NCI-H2227 treated with DMSO at 0.1 percent for 48 hours (cell line): ENCODE results near the gene SELENOP.

ENCODE experiments used
- DNase-seq: peaks from one replicate; lab custom pipeline; 2025; lab: John Stamatoyannopoulos, UW

SELENOP gene

DNA sequence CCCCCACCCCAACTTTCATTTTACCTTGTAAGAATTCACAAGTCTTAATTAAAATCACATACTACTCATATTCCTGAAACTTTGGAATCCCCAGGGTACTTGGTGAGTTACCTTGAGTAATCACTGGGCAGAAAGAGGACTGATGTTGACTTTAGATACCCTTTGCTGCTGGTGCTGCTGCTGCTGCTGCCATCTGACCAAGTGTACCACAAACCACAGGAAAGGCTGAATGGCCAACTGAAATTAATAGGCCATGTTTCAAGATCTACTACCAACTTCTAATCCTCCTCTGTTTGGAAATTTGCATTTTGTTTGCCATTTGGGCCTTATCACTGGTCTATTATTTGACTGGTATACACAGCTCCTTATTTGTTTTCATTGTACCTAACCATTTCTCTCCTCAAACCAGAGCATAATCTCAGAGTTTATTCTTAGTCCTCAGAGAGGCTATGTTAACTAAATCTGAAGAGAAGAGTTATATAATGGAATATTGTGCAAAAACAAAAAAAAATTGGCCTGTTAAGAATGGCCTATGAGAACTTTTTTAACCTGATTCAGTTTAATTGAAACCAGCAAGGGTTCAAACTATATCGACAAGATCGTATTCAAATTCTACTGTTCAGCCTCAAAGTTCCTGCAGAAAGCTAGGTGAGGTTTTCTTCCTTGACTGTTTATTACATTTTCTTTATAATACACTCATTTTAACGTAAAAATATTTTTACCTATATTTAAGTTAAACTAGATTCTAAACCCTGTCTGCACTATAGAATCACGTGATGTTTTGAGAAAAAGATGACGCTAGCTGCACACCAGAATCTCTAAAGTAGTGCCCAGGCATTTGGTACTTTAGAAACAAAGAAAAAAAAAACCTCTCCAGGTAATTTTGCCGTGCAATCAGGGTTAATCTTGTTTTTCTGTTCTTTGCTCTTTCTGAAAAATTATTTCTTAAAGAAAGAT, 13.1 kb downstream of the SELENOP start:
- DNase-seq, result no peak

DNA sequence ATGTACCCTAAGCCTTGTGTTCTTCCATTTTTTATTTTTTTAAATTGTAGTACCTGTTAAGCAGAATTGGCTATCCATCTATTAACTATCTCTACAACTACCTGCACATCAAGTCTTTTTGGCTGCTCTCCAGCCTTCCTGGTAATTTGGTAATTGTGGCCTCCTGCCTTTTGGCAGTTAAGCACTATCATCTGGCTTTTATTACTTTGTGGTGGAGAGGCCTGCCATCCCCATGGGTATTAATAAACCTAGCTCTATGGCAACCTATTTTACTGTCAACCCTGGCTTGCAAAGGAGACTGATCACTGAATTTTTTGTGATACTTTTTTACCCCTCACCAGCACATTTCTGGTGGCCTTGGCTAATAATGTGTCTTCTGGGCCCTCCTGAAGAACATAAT, 20.5 kb downstream of the SELENOP start:
- DNase-seq, result no peak

DNA sequence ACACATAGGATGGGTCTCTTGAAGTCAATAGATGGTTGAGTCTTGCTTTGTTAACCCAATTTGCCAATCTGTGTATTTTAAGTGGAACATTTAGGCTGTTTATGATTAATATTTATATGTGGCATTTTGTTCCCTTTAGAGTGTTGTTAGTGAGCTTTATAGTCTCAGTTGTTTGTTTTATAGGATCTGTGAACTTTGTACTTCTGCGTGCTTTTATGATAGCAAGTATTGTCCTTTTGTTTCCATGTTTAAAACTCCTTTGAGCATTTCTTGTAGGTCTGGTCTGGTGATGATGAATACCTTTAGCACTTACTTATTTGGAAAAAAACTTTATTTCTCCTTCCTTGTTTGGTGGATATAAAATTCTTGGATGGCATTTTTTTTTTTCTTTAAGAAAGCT, 23.8 kb downstream of the SELENOP start:
- DNase-seq, result no peak

DNA sequence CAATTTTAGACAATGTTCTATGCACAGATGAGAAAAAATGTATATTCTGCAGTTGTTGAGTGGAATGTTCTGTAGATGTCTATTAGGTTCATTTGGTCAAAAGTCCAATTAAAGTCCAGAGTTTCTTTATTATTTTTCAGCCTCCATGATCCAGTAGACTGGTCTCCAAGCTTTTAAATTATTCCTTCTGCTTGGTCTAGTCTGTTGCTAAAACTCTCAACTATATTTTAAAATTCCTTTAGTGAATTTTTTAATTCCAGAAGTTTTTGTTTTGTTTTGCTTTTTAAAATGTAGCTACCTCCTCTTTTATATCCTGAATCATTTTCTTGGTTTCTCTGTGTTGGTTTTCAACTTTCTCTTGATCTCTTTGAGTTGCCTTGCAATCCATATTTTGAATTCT, 24.6 kb downstream of the SELENOP start:
- no peak for DNase-seq

DNA sequence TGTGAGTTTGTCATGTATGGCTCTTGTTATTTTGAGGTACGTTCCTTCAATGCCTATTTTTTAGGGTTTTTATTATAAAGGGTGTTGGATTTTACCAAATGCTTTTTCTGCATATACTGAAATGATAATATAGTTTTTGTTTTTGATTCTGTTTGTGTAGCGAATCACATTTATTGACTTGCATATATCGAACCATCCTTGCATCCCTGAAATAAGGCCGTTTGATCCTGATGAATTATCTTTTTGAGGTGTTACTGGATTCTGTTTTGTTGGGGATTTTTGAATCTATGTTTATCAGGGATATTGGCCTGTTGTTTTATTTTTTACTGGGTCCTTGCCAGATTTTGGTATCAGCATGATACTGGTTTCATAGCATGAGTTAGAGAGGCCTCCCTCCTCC, 25.9 kb downstream of the SELENOP start:
- DNase-seq, result no peak

DNA sequence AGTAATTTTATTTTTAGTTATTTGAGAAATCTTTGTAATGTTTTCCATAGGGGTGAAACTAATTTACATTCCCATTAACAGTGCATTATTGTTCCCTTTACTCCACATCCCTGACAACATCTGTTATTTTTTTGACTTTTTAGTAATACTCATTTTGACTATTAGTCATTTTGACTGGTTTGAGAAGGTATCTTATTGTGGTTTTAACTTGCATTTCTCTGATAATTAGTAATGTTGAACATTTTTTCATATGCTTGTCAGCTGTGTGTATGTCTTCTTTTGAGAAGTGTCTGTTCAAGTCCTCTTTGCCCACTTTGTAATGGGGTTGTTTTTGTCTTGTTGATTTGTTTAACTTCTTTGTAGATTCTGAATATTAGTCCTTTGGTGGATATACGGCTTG, 27.6 kb downstream of the SELENOP start:
- DNase-seq, result no peak

DNA sequence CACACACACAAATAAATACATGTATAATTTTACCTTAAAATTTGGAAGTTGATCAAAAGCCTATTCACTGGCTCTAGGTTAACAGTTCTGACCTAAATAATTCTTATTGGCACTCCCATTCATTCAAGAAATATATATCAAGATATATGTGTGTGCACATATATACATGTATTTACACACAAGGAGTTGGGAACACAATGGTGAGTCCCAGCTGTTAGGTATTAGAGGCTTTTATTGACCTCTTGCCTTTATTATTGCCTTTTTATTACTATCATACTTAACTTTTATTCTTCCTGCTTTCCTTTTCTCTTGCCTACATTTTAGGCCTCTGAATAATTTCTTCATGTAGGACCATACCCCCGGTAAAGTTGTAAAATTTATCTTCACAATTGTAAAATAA, 30.1 kb downstream of the SELENOP start:
- DNase-seq, result no peak

DNA sequence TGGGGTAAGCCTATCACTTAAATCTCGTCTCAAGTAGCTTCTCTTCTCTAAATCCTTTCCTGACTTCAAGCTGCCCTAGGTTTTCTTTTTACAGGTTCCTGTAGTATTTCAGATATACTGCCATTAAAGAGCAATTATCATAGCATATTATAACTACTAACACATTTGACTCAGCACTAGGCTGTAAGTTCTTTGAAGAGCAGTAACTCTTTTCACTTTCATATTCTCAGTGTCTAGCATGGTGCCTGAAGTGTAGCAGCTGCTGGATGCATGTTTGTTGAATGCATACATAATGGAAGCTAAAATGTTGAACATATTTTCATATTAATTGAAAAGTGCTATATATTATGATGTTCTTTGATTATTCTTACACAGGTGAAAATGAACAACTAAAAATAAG, 32.6 kb downstream of the SELENOP start:
- no peak for DNase-seq

DNA sequence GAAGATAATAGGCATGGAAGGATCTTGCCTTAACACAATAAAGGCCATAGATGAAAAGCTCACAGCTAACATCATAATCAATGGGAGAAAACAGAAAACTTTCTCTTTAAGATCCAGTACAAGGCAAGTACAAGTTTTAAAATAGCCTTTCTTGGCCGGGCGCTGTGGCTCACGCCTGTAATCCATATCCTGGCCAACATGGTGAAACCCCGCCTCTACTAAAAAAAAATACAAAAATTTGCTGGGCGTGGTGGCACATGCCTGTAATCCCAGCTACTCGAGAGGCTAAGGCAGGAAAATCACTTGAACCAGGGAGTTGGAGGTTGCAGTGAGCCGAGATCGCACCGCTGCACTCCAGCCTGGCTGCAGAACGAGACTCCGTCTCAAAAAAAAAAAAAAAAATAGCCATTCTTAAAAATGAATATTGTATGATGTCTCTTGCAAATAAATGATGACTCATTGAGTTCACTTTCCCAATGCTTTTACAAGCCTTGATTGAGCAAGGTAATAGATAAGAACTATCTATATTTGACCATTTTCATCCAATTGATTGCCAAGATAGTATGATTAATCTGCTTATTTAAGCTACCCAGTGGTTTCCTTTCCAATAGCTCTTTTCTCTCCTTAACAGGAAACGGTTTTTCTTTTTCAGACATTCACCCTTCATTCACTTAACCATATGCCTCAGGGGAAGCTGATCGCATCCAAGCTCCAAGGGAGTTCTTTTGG, 39.3 kb downstream of the SELENOP start:
- DNase-seq, result no peak

DNA sequence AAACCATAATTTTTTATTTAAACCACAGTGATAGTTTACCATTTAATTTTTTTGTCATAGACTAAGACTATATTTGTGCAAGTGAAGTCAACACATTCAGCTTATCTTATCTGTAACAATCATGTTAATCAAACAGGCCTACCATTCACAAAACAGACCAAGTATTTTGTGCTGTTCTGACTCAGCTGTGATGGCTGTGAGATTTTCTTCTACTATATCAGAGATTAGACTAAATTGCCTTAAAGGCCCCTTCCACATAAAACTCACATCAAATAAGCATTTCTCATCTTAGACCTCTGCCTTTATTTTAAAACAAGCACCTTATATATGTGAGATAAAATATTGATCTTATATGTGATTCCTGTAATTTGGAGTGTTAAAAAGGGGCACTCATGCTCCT, 41.7 kb downstream of the SELENOP start:
- no peak for DNase-seq

DNA sequence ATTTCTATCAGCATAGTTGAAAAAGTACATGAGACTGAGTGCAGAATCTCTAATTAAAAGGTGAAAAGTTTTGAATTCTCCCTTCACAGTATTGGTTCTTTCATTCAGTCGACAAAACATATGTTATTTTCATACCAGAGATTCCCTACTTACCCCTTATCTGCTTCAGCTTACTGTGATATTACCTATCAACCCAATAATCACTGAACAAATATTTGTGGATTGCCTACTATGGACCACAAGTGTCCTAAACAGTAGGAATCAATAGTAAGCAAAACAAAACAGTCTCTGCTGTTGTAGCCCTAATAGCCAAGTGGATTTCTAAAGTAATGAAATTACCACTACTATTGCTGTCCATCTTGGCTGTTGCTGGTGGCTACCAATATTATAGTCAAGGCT, 43.6 kb downstream of the SELENOP start:
- no peak for DNase-seq

DNA sequence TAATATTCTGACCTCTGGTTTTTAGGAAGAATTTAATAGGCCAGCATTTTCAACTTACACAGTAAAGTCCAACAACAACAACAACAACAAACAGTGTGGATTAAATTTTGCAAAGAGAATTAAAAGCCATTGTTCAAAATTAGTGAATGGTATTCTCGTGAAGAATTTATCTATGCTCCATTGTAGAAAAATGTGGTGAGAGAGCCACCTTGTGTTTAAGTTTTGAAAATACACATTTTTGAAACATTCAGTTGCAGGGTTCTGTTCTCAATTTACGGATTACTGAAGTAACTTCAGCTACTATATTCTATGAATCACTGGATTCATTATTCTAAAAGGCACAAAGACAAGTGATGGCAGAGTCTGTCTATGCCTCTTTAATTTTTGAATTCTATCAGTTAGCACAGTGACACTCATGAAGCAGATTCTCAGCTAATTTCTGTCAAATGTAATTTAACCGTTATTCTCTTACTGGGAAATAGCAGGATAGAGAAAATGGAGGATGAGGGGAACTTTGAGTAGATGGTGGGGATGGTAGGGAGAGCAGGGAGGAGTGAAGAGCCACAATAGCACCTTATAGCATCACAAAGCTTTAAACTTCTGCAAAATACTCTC, 44.1 kb downstream of the SELENOP start:
- peak; percentile 35 for DNase-seq

DNA sequence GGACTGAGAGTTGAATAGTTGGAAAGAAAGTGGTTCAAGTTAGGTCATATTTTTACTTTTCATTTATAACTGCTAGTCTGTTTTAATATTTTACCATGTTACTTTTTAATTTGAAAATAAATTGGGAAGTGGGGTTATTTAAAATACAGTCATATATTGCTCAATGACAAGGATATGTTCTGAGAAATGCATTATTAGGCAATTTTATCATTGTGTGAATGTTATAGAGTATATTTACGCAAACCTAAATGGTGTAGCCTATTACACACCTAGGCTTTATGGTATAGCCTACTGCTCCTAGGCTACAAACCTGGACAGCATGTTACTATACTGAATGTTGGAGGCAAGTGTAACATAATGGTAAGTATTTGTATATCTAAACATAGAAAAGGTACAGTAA, 49.9 kb downstream of the SELENOP start:
- no peak for DNase-seq

DNA sequence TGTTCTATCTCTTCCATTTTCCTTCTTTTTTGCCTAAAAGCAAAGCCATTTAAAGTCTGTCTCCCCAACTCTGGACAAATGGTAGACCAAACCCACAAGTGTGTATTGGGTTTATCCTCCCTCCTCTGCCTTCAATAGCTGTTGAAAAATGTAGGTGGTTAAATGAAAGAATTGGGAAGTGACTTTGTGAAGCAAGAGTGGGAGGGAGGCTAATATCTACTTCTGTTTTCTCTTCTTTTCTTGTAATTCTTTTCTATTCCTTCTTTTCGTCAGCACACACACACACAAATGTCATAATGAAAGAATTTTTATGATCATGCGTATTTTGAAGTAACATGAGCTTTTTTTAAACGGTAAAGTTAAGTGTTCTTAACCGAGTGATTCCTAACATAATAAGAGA, 51.3 kb downstream of the SELENOP start:
- DNase-seq, result no peak

DNA sequence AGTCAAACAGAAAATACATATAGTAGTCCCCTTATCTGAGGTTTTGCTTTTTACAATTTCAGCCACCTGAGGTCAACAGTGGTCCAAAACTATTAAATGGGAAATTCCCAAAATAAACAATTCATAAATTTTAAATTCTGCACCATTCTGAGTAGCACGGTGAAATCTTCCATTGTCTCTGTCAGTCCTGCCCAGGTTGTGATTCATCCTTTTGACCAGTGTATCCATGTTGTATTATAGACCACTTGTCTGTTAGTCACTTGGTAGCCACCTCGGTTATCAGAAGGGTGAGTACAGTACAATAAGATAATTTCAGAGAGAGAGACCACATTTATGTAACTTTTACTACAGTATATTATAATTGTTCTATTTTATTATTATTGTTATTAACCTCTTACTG, 52.2 kb downstream of the SELENOP start:
- DNase-seq, result no peak

DNA sequence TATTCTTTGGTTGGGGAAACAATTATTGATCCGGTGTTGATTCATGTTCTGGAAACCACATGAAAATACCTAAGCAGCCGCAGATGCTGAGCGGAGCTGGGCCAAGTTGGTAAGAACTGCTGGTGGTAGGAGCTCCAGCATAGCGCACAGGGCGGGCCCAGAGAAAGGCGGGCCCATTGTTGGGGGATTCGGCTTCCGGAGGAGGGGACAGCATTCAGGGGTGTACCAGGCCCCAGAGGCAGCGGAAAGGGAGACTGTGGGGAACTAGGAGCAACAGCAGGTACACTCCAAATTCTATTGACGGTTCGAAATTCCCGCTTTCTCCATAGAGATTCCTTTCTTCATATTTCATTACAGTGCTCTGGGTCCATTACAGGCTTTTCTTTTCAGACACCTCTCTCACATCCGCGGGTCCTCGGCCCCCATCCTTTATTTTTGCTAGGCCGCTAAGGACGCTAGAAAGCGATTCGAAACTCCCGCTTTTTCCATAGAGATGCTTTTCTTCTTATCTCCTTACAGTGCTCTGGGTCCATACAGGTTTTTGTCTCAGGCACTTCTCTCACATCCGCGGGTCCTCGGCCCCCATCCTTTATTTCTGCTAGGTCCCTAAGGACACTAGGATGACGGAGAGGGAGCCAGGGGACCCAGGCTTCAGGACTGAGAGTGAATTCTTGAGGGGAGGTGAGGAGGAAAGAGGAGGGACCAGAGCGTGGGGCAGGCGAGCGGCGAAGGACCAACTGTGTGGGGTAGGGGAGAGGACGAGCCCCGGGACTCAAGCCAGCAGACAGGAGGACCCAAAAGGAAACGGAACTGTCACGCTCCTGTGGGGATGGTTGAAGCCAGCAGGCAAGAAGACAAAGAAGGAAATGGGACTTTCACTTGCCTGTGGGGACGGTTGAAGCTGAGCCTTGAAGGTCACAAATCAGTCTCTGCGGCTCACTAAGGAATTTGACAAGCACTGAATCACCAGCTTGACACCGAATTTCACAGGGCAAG, 54.8 kb downstream of the SELENOP start, which contains the start of gene CCDC152:
TSS of gene CCDC152 (plus strand) at position 213 of the 996 bp plus-strand sequence. CDS start 2,304 bp downstream, outside the sequence.
- peak; percentile 87 for DNase-seq

DNA sequence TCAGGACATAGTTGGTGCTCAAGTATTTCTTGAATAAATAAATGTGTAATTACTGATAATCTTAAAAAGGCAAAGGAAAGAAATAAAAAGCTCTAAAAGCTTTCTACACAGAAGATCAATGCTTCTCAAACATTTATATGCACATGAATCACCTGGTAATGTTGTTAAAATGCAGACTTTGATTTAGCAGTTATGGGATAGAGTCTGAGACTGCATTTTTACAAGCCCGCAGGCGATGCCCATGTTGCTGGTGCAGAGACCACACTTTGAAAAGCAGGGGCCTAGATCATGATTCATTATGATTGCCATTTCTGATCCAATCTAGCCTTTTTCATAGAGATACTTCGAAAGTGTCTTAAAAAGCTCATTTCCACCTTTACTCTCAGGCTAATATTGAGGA, 58.6 kb downstream of the SELENOP start:
- no peak for DNase-seq

DNA sequence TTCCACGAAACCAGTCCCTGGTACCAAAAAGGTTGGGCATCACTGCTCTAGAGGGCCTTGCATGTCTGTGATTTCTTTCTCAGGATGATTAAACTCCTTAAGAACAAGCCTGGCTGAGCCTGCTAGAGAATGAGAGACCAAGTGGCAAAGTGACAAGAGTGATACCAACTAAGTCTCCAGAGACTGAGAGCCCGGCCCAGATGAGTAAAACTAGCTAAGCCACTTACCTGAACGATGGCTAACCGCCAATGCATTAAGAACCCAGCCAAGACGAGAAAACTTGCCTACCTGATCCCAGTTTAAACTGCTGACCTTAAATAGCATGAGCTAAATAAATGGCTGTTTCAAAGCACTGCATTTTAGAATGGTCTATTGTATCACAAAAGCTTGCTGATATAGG, 60.6 kb downstream of the SELENOP start:
- no peak for DNase-seq

DNA sequence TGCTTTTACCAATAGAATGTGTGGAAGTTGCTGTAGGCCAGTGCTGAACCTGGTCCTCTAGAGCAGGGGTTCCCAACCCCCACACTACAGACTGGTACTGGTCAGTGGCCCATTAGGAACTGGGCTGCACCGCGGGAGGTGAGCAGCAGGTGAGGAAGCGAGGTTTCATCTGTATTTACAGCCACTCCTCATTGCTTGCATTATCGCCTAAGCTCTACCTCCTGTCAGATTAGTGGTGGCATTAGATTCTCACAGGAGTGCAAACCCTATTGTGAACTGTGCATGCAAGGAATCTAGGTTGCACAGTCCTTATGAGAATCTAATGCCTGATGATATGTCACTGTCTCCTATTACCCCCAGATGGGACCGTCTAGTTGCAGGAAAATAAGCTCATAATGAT, 61.2 kb downstream of the SELENOP start:
- DNase-seq, result no peak
